GM18511 (cell line): Measurements from ENCODE around the gene IGSF11.
"Not testable (repeated sequence)": the region's sequence is repeated elsewhere in the genome, so short reads cannot be mapped to it uniquely, and the experiment has no call there.

Source experiments
- ATAC-seq: cut with Tn5 transposase; IDR thresholded peaks from one replicate; pipeline ENCODE4 v1.9.1; 2021; ENCODE audit warnings: mild to moderate bottlenecking, moderate library complexity; ENCODE audit not compliant: unreplicated experiment

IGSF11 gene

DNA sequence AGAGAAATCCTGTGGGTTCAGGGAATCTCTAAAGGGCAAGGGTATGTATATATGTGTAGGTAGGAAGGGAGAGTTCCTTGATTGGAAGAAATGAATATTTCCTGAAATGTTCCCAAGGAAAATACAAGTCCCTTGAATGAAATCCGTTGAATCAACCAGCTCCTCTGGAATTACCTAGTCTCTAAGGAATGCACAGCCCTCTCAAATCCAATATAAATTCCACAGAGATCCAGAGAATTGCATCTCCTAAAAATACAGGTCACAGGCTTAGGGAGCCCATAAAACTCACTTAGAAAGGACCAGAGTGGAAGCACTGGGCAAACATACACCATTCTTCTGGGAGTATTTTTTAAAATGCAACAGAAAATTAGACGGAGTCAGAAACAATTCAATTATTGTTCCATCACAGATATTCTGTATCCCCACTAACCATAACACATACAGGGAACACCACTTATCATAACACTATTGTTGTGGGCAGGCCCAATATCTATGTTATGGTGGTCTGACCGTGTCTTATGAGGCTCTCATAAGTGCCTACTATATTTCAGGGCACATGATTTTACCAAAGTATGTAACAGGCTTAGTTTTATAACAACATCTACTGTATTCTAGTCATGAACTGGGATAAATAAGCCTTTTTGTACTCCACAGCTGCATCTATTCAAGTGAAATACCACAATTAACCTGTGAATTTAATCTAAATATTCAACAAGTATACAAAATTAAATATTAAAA lies 43.7 kb downstream of the IGSF11 start:
- ATAC-seq, result no peak

GRCh38 chr3:118988198-118989130 lies 46.2 kb downstream of the IGSF11 start:
- no peak for ATAC-seq

GRCh38 chr3:118987477-118987876 lies 47.2 kb downstream of the IGSF11 start:
- ATAC-seq, result no peak

DNA sequence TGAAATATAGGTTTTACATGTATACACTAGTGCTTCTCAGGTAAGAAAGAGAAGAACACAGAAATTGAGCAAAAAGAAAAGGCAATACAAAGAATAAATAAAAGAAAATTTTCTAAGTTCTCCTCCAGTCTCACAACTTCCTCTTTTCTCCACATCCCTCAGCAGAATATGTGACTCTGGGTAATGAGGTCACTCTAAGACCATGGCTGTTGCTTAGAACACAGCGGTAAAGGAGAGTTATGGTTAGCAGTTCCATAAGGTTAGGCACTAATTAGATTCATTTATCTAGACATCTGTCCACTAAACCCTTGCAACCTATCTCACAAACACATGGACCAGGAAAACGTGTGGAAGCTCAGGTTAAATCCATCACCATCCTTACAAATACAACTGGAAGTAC lies 47.9 kb downstream of the IGSF11 start:
- no peak for ATAC-seq

DNA sequence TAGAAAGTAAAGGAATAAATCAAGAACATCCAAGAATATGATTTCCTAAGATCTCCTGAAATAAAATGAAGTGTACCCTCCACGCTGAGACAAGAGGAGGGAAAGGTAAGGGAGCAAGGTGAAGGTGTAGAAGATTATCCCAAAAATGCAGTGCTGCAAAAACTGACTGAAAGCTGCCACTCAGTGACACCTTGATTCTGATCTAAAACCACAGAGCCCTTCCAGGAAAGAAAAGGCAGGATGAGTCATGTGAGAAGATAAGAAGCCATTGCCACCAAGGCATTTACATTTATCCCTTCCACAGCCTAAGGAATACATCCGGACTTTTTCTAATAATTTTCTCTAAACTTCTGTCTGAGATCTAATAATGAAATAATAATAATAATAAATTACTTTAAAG lies 49.9 kb downstream of the IGSF11 start:
- ATAC-seq, result no peak

GRCh38 chr3:118981494-118982134 lies 53.0 kb downstream of the IGSF11 start:
- no peak for ATAC-seq

GRCh38 chr3:118980832-118981231 lies 53.8 kb downstream of the IGSF11 start:
- no peak for ATAC-seq

DNA sequence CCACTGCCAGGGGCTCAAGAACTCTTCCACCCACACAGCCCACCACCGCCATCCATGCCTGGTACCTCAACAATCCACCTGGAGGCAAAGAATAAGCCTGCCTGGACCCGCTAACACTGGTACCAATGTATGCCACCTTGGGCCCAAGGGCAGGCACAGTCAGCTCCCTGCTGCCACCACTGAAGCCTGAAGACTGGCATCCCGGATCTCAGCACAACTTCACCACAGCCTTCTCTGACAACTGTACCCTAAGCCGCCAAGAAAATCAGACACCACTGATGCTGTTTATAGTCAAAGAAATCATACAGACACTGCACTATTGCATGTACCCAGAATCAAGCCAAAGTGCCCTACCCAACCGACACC lies 56.3 kb downstream of the IGSF11 start:
- ATAC-seq, result no peak

- ATAC-seq, result no peak
These were observed 56.8 kb downstream of the IGSF11 start for GRCh38 chr3:118977671-118978392.

DNA sequence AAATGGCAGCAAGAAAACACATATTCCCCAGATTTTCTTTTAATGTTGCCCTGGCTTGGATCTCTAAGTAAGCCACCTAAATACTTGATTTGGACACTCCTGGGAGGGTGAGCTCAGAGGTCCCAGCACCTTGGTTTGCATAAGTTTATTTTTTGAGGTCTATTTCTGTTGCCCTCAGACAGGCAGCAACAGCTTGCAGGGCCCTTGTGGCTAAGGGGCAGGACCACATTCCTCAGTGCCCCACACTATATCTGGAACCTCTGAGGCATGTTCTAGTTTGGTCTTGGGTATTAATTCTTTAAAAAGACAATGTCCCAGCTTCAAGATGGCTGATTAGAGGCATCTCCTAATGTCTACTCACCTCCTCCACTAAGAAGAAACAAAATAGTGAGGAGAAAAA lies 57.5 kb downstream of the IGSF11 start:
- ATAC-seq, result no peak

DNA sequence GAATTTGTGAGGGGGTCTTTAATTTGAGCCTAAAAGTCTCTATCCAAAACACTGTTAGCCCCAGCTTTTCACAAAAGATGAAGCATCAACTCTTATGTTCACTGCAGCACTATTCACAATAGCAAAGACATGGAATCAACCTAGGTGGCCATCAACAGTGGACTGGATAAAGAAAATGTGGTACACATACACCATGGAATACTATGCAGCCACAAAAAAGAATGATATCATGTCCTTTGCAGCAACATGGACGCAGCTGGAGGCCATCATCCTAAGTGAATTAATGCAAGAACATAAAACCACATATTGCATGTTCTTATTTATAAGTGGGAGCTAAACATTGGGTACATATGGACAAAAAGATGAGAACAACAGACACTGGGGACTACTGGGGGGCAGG lies 59.2 kb downstream of the IGSF11 start:
- not testable (repeated sequence) for ATAC-seq

GRCh38 chr3:118974356-118975097 lies 60.1 kb downstream of the IGSF11 start:
- ATAC-seq, result no peak

GRCh38 chr3:118973050-118973449 lies 61.6 kb downstream of the IGSF11 start:
- ATAC-seq, result no peak

- no peak for ATAC-seq
These were observed 63.8 kb downstream of the IGSF11 start for GRCh38 chr3:118970819-118971218.

DNA sequence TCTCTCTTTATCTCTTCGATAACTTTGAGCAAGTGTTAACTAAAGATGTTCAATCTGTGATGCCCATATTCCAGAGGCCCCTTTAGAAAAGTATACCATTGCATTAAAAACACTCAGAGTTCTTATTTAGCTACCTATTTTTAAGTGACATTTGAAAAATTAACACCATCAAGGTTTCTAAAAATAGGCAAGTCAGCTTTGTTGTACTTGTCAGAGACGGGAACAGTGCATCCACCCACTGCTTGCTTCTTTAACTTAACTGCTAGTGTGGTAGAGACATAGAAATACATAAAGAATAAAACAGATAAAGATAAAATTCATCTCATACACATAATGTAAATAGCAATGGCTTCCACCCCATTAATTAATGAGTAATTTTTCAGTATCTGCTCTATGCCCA lies 66.0 kb downstream of the IGSF11 start:
- ATAC-seq, result no peak

GRCh38 chr3:118968111-118968510 lies 66.5 kb downstream of the IGSF11 start:
- ATAC-seq, result no peak

DNA sequence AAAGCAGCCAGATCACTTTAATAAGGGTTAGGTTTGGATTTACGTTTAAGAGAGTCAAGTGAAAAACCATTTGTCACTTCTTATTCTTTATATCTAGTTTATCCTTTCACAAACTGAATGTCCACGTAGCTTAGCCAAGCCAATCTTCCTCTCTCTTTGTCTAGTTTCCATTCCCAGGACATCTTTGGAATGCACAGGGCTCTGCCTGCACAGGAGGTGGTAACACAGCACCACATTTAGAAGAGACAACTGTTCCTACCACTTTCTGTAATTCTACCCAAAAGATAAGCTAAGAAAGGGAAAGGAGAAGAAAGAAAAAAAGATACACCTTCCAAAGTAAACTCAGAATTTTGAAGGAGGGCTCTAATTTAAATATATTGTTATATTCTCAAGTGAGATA lies 67.9 kb downstream of the IGSF11 start:
- ATAC-seq, result no peak

- ATAC-seq, result no peak
These were observed 70.9 kb downstream of the IGSF11 start for GRCh38 chr3:118963711-118964110.

DNA sequence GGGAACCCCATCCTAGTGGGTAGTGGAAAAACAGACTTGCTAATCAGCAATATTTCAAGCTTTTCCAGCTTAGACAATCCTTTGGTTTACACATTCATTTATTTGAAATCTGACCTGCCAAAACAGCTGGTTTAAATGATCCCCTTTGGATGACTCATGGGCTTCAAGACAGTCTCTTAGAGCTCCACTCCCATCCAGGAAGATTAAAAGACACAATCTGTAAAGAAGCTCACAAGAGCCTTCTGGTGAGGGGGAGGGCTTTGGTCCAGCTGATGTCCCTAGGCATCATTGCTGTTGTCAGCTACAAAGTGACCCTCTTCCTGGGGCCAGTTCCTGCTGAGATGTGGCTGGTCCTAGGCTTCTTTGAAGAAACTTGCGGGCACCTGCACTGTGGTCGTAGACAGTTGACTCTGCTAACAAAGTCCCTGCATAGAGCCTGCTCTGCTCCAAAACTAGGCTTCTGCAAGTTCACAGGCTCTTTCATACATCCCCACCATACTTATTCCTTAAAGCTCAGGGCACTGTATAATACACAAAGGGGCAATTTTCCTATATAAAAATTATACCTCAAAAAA lies 73.7 kb downstream of the IGSF11 start:
- no peak for ATAC-seq
